CD4-positive, alpha-beta T cell treated with Interleukin-6 at 100 ng/mL for 8 hours (primary cell): Measurements from ENCODE around the gene MAGEL2.

Experiments used
- DNase-seq: peaks from one replicate; pipeline ENCODE4 v3.0.0-alpha.2; 2020; ENCODE audit warnings: mixed read lengths, low spot score

The MAGEL2 gene

DNA sequence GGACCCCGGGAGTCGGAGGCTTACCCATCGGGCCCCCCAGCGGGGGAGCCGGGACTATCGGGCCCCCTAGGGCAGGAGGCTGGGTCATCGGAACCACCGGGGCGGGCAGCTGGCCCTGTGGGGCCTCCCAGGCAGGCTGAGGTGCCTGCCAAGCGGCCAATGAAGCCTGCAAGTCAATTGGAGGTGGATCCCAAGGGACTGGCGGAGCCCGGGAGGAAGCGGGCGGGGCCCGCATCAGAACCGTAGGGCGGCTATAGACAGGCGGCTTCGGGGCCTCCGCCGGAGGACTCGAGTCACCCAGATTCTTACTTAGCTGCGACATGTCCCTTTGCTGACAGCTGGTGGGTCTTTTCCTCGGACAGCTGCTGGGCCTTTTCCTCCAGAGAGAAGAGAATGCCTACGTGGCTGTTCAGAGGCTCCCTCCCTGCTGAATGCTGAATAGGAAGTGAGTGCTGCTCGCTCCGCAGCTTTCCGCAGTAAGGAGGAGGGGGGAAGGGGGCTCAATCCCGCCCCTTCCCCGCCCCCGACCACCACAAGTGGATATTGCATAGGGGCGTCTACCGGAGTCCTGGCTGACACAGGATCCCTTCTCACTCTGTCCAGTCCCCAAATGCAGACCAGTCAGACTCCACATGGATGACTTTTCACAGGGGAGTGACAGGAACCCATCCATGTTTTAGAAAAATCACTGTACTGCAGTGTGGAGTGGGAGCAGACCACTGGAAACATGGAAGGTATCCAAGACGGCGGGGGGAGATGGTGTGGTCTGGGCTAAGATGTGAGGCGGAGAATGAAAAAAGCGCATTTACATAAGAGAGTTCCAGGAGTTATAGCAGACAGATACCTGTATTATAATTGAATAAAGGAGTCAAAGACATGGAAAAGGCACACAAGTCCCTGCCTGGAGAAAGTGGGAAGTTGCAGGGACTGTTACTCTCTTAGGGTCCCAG is at the start of gene MAGEL2:
TSS of gene MAGEL2 (minus strand) at position 447 of the 950 bp plus-strand sequence. CDS start at position 322, 125 bp downstream.
- DNase-seq, result no peak

DNA sequence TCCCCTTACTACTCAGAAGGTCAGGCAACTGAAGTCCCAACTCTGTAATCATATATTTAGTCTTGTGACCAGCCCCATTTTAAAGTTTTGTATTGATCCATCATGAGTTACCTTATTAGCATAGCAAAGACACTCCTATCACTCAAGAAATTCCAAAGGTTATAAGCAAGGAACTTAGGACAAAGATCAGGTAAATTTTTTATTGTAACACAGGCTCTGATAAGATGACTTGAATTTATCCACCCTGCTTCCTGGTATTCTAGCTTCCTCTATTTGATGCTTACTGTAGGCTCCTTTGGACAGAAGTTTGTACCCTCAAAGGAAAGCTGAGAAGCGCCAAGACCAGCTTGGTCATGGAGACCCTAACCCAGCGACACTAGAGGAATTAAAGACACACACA is 47.6 kb upstream of the MAGEL2 start:
- DNase-seq, result no peak

DNA sequence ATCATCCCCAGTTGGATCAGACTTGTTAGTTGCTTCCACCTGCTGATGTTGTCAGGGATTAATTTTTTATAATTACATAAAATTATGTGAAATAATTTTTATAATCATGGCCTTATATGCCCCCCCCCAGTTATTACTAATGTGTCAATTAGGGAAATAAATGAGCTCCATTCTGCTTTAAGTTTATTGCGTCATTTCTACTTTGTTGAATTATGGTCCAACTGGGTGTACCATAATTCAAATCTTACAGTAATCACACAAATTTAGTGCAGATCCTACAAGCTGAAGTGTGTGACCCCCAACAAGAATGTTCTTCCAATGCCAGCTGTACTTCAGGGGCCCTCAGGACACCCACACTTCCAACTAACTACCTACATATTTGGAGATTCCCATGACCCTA is 46.9 kb upstream of the MAGEL2 start:
- DNase-seq, result no peak

DNA sequence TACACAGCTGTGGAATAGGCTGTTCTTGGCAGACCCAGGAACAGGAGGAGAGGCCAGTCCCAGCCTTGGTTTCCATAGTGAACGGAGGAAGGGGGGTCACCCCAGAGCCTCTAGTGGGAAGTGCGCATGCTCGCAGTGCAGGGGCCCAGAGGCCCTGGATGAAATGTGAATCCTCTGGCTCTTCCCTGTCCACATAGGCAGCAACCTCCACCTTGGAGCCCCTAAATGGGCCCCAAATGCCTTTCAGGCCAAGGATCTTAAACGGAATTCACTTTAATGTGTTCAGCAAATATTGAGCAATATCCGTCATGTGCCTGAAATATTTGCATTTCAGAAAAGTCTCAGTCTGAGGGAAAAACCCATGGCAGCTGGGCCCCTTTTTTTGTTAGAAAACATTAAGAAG is 42.8 kb upstream of the MAGEL2 start:
- no peak for DNase-seq

DNA sequence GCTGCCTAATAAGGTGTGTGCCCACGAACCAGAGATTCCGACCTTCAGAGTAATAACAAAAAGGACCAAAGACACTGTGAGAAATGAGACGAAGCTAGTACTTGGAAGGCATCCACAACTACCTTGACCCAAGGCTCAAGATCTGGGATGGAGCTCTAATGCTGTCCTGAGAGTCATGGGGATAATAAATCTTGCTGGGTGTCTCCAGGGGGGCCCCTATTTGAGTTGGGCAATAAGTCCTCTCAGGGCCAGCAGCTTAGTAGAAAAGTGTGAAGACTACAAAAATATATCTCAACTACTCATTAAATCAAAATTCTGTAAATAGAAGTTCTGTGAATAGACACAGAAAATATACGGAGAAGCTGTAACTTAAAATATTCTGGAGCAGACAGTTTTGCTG is 42.3 kb upstream of the MAGEL2 start:
- no peak for DNase-seq

- no peak for DNase-seq
Measured at GRCh38 chr15:23687143-23687470, 39.4 kb upstream of the MAGEL2 start, which contains the start of gene NDN. NDN (minus strand) TSS chr15:23687305; CDS start chr15:23687217, 88 bp downstream.

- no peak for DNase-seq
Measured at GRCh38 chr15:23686466-23687142, 38.9 kb upstream of the MAGEL2 start.

DNA sequence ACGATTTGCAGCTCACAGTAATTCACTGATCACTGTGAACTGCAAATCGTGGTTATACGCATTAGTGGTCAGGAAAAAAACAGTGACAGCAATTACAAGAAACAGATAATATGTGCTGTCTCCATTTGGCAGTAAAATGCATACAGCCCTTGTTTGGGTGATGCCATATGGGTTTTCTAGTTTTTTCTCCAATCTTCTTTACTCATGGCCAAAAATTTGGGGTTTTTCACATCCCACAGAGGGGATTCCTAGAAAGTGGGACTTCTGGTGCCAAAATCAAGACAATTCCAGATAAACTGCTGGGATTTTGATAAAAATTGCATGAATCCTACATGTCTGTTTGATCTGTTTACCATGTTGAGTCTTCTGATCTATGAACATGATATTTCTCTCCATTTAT is 23.8 kb upstream of the MAGEL2 start:
- no peak for DNase-seq

GRCh38 chr15:23670970-23671369 is 23.3 kb upstream of the MAGEL2 start:
- no peak for DNase-seq

DNA sequence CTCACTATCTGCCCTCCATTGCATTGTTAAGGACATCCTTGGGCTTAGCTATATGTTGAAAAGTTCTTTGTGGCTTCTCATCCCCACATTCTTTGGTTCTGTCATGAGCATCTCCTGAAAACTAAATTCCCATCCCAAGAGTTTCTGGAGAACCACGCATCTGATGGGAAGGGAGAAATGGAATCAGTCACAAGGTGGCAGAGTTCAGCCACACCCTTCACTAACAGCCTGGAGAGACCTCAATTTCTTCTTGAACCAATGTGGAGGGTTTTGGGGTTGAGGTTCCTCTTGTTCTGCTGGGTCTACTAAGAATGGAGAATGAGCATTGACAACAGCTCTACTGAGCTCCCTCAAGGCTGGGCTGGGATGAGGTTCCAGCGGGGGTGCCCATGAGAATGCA is 15.6 kb upstream of the MAGEL2 start:
- no peak for DNase-seq

- DNase-seq, result no peak
Measured at GRCh38 chr15:23648920-23649515, 1.4 kb upstream of the MAGEL2 start.

DNA sequence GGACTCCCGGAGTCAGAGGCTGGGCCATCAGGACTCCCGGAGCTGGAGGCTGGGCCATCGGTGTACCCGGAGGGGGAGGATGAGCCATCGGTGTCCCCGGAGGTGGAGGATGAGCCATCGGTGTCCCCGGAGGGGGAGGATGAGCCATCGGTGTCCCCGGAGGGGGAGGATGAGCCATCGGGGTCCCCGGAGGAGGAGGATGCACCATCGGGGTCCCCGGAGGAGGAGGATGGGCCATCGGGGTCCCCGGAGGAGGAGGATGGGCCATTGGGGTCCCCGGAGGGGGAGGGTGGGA is 719 bp downstream of the MAGEL2 start:
- DNase-seq, result no peak

DNA sequence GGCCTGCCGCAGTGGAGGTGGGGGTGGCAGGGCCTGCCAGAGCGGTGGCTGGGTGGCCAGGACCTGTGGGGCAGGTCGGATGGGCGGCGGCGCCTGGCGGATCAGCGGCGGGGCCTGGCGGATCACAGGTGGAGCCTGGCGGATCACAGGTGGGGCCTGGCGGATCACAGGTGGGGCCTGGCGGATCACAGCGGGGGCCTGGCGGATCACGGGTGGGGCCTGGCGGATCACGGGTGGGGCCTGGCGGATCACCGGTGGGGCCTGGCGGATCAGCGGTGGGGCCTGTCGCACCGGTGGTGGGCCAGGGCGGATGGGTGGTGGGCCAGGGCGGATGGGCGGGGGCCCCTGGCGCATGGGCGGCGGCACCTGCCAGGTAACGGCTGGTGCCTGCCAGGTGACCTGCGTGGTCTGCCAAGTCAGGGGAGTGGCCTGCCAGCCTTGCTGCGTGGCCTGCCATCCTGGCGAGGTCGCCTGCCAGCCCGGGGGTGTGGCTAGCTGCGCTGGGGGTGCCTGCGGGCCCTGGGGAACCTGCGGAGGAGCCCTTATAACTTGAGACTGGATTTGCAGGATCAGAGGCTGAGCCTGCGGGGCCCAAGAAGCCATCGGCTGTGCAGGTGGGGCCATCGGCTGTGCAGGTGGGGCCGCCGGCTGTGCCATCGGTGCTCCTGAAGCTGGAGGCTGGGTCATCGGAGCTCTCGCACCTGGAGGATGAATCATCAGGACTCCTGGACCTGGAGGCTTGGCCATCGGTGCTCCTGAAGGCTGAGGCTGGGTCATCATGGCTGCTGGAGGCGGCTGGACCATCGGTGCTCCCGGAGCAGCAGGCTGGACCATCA is 1.3 kb downstream of the MAGEL2 start:
- DNase-seq, result no peak

DNA sequence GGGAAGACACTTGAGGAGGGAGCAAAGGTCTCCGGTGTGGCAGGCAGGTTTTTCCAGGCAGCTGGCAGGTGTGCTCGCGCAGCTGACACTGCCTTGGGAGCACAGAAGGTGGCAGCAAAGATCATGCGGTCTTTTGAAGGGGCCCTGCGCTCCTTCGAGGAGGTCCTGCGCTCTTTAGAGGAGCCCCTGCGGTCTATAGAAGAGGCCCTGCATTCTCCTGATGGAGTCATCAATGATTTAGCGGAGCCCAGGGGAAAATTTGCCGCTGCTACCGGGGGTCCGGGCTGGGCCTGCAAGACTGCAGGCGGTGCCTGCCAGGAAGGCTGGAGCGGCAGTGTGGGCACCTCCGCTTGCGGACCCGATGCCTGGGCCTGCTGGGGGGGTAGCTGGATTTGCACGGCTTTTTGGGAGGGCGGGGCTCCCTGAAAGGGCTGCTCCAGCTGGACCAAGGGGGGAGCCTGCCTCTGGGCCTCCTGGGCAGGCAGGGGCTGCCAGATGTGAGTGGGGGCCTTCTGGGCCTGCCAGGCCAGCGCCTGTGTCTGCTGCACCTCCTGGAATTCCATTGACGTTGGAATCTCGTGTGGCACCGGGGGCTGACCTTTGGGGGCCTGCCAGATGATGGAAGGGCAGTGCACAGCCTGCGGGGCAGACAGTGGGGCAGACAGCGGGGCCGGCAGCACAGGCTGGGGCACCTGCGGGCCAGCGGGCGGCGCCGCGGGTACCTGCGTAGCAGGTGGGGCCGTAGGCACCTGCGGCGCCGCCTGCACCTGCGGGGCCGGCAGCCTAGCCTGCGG is 2.1 kb downstream of the MAGEL2 start:
- DNase-seq, result no peak

- DNase-seq, result no peak
Measured at GRCh38 chr15:23644829-23645228, 2.8 kb downstream of the MAGEL2 start.

GRCh38 chr15:23642413-23643044 is 5.1 kb downstream of the MAGEL2 start:
- no peak for DNase-seq

GRCh38 chr15:23634181-23634580 is 13.5 kb downstream of the MAGEL2 start:
- DNase-seq, result no peak

DNA sequence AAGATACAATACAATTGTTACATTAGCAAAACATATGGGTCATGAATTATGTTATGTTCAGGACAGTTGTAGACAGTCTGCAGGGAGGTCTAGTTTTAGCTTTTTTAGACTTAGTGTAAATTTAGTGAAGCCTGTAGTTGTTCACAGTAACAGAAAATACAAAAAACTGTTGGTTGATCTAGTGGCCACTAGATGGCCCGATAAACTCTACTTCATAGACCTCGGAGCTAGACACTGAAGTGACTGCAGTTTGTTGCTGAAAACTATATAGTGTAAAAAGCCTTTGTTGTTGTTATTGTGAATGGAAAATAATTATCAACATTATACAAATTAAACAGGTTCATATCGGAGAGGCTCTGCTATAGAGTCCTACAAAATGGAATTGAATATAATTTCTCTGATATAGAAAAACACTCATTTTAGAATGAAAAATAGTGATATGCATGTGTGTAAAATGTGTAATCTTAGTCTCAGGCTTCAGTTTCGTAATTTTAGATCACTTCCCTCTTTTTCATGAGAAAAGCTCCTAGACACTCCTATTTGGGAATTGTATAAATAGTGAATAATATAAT is 18.3 kb downstream of the MAGEL2 start:
- no peak for DNase-seq

GRCh38 chr15:23628612-23629233 is 18.9 kb downstream of the MAGEL2 start:
- no peak for DNase-seq

DNA sequence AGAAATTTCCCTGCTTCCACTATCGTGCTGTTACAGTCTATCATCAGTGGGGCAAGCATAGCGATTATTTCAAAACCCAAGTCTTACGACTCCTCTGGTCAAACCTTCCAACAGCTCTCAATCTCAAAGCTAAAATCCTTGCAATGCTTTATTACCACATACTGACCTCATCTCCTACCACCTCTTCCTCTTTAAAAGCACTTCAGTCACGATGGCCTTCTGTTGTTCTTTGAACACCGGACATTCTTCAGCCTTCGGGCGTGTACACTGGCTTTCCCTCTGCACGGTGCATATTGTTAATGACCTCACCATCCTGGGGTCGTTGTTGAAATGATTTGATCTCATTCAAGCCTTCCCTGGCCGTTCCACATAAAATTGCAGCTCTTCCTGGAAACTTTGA is 31.1 kb downstream of the MAGEL2 start:
- DNase-seq, result no peak
